HL-60 (cell line): ENCODE measurements around the gene IVL.

ENCODE experiments used
- CTCF ChIP-seq: IDR thresholded peaks from one replicate; pipeline ENCODE4 v1.5.1; 2011; ENCODE audit warnings: low read length, control low read depth, inconsistent platforms; ENCODE audit not compliant: insufficient read depth
- POLR2AphosphoS5 ChIP-seq: IDR thresholded peaks from 2 replicates; pipeline ENCODE4 v1.6.1; 2012; ENCODE audit warnings: low read depth

GRCh38 chr1:152876827-152877226 lies 31.5 kb upstream of the IVL start:
- TF ChIP-seq CTCF = no peak
- TF ChIP-seq POLR2AphosphoS5 = no peak
